ENCODE data around the gene PRDM16.

GRCh38 chr1:3450983-3451382 lies 382.0 kb downstream of the PRDM16 start:
- TF ChIP-seq, protein P1, sequence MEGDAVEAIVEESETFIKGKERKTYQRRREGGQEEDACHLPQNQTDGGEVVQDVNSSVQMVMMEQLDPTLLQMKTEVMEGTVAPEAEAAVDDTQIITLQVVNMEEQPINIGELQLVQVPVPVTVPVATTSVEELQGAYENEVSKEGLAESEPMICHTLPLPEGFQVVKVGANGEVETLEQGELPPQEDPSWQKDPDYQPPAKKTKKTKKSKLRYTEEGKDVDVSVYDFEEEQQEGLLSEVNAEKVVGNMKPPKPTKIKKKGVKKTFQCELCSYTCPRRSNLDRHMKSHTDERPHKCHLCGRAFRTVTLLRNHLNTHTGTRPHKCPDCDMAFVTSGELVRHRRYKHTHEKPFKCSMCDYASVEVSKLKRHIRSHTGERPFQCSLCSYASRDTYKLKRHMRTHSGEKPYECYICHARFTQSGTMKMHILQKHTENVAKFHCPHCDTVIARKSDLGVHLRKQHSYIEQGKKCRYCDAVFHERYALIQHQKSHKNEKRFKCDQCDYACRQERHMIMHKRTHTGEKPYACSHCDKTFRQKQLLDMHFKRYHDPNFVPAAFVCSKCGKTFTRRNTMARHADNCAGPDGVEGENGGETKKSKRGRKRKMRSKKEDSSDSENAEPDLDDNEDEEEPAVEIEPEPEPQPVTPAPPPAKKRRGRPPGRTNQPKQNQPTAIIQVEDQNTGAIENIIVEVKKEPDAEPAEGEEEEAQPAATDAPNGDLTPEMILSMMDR (conservative IDR thresholded peaks at IDR 0.05 in 1 of 2, IDR thresholded peaks at IDR 0.05 in 1 of 2; ENCODE audit: extremely low read depth in 1 of 2, insufficient read depth in 1 of 2, low read depth in 1 of 2, low read length in 2 of 2), result no peak
- no peak for TF ChIP-seq EZH2 (IDR thresholded peaks at IDR 0.05; ENCODE audit: borderline replicate concordance, low read length)
